ENCODE data around the gene SDC4. TPM values are rescaled to one million over a fixed set of nuclear protein-coding genes. Genes with fewer than 3 reads are reported as not detected.

Gene SDC4
- total and polyA plus RNA-seq, 2 experiments from 2014 or later = 28.5 to 39.9 TPM

DNA sequence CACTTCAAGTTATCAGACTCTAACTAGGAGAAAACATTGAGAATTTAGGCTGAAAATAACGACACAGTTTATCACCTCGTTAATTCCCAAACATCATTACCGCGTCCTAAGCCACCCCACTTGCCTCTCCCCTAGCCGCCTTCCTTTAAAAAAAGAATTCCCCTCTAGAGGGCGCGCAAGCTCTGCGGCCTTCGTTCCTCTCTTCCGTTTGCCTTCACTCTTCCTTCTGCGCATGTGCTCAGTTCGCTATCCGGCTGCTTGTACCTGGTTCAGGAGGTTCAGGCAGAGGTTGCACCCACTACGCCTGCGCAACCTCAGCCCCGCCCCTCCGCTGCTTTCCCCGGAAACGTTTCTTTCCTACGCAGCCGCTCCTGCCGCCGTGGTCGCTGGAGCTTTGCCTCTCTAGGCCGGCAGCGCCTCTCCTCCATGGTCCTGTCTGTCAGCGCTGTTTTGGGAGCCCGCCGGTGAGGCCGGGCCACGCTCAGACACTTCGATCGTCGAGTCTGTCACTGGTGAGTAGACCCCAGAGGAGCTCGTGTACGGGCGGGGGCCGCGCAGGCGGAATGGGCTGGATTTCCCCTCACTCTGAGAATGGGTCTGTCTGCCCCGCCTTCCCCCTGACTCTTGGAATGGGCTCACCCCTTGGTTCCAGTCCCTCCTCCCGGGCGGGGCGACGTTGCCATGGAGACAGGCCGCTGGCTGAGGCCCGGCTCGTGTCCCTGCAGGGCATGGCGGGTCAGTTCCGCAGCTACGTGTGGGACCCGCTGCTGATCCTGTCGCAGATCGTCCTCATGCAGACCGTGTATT is 14.8 kb upstream of the SDC4 start, which contains the start of gene SYS1 (continued):
- TF ChIP-seq CTCF (conservative IDR thresholded peaks at IDR 0.05; ENCODE audit: low read depth in 2 of 2) (peak; percentile 85 to 95), EZH2phosphoT487 (IDR thresholded peaks at IDR 0.05; ENCODE audit: unreplicated experiment) (no peak), ZNF331 (CRISPR knock-in tag; IDR thresholded peaks at IDR 0.05; ENCODE audit: low read depth) (no peak), NANOG (IDR thresholded peaks at IDR 0.05; ENCODE audit: borderline replicate concordance) (no peak)
- TF ChIP-seq, protein P1, sequence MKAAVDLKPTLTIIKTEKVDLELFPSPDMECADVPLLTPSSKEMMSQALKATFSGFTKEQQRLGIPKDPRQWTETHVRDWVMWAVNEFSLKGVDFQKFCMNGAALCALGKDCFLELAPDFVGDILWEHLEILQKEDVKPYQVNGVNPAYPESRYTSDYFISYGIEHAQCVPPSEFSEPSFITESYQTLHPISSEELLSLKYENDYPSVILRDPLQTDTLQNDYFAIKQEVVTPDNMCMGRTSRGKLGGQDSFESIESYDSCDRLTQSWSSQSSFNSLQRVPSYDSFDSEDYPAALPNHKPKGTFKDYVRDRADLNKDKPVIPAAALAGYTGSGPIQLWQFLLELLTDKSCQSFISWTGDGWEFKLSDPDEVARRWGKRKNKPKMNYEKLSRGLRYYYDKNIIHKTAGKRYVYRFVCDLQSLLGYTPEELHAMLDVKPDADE (IDR thresholded peaks at IDR 0.05) = peak; percentile 87; the same call in 1 of the 2 replicates

DNA sequence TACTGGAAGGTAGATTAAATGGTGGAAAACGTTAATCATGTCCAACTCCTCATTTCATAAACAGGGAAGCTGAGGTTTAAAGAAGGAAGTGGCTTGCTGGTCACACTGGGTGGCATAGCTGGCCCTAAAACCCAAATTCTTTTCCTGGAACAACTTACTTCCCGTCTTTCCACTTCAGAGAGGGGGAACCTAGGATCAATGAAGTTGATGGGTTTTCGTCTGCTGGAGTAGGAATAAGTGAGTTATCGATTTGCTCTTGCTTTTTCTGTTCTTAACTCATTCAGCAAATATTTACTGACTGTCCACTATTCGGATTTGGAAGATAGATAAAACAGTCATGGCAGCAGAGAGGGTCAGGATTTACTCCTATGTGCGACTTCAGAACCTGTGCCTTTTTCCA is 13.6 kb upstream of the SDC4 start:
- H3K79me2 ChIP-seq (replicated peaks; ENCODE audit: insufficient read depth) = peaks cover 14% of the 10 kb centered on the region
- H3K27ac ChIP-seq (ENCODE audit: low read depth) = no peak overlapping the region
- H3K9me2 ChIP-seq (ENCODE audit: insufficient read depth) = no peaks in the 10 kb centered on the region
- ATAC-seq (no peak), DNase-seq (ENCODE audit: low spot score) (no peak)
- no peaks in the 10 kb centered on the region for H3K9me3 Mint-ChIP-seq
- H2AFZ ChIP-seq = no peak overlapping the region
- no peaks in the 10 kb centered on the region for H3K27me3 ChIP-seq (ENCODE audit: insufficient read depth)
- peaks cover 7% of the 10 kb centered on the region for H3K27me3 Mint-ChIP-seq (ENCODE audit: insufficient read depth, low read depth, poor library complexity)
- H3K4me1 ChIP-seq (ENCODE audit: insufficient read depth) = peaks cover 17% of the 10 kb centered on the region
- H3K36me3 ChIP-seq (ENCODE audit: insufficient read depth) = no peaks in the 10 kb centered on the region
- H3K4me3 ChIP-seq = no peak overlapping the region
- peaks cover 28% of the 10 kb centered on the region for H3K4me1 Mint-ChIP-seq
- peaks cover 4% of the 10 kb centered on the region; the same call in 2 of the 3 replicates for H3K36me3 Mint-ChIP-seq (ENCODE audit: low read depth)
- 0 out of 2 replicates have a peak, but pooled peaks cover 9% of the 10 kb centered on the region for H4K20me1 ChIP-seq (replicated peaks; ENCODE audit: insufficient read depth)
- no peak overlapping the region for H3K4me3 Mint-ChIP-seq
- H3K4me2 ChIP-seq = no peak overlapping the region
- no peaks in the 10 kb centered on the region for H3F3A ChIP-seq (replicated peaks; ENCODE audit: low read depth)
- no peak overlapping the region for H3K27ac Mint-ChIP-seq
- TF ChIP-seq CTCF (conservative IDR thresholded peaks at IDR 0.05; ENCODE audit: low read depth in 2 of 2) (no peak), POLR2AphosphoS5 (IDR thresholded peaks at IDR 0.05; ENCODE audit: low read depth) (no peak), ZNF331 (CRISPR knock-in tag; IDR thresholded peaks at IDR 0.05; ENCODE audit: low read depth) (no peak)
- TF ChIP-seq, protein P2, sequence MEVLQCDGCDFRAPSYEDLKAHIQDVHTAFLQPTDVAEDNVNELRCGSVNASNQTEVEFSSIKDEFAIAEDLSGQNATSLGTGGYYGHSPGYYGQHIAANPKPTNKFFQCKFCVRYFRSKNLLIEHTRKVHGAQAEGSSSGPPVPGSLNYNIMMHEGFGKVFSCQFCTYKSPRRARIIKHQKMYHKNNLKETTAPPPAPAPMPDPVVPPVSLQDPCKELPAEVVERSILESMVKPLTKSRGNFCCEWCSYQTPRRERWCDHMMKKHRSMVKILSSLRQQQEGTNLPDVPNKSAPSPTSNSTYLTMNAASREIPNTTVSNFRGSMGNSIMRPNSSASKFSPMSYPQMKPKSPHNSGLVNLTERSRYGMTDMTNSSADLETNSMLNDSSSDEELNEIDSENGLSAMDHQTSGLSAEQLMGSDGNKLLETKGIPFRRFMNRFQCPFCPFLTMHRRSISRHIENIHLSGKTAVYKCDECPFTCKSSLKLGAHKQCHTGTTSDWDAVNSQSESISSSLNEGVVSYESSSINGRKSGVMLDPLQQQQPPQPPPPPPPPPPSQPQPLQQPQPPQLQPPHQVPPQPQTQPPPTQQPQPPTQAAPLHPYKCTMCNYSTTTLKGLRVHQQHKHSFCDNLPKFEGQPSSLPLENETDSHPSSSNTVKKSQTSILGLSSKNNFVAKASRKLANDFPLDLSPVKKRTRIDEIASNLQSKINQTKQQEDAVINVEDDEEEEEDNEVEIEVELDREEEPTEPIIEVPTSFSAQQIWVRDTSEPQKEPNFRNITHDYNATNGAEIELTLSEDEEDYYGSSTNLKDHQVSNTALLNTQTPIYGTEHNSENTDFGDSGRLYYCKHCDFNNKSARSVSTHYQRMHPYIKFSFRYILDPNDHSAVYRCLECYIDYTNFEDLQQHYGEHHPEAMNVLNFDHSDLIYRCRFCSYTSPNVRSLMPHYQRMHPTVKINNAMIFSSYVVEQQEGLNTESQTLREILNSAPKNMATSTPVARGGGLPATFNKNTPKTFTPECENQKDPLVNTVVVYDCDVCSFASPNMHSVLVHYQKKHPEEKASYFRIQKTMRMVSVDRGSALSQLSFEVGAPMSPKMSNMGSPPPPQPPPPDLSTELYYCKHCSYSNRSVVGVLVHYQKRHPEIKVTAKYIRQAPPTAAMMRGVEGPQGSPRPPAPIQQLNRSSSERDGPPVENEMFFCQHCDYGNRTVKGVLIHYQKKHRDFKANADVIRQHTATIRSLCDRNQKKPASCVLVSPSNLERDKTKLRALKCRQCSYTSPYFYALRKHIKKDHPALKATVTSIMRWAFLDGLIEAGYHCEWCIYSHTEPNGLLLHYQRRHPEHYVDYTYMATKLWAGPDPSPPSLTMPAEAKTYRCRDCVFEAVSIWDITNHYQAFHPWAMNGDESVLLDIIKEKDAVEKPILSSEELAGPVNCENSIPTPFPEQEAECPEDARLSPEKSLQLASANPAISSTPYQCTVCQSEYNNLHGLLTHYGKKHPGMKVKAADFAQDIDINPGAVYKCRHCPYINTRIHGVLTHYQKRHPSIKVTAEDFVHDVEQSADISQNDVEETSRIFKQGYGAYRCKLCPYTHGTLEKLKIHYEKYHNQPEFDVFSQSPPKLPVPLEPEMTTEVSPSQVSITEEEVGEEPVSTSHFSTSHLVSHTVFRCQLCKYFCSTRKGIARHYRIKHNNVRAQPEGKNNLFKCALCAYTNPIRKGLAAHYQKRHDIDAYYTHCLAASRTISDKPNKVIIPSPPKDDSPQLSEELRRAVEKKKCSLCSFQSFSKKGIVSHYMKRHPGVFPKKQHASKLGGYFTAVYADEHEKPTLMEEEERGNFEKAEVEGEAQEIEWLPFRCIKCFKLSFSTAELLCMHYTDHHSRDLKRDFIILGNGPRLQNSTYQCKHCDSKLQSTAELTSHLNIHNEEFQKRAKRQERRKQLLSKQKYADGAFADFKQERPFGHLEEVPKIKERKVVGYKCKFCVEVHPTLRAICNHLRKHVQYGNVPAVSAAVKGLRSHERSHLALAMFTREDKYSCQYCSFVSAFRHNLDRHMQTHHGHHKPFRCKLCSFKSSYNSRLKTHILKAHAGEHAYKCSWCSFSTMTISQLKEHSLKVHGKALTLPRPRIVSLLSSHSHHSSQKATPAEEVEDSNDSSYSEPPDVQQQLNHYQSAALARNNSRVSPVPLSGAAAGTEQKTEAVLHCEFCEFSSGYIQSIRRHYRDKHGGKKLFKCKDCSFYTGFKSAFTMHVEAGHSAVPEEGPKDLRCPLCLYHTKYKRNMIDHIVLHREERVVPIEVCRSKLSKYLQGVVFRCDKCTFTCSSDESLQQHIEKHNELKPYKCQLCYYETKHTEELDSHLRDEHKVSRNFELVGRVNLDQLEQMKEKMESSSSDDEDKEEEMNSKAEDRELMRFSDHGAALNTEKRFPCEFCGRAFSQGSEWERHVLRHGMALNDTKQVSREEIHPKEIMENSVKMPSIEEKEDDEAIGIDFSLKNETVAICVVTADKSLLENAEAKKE (CRISPR knock-in tag; IDR thresholded peaks at IDR 0.05) = no peak
- TF ChIP-seq, protein P3, sequence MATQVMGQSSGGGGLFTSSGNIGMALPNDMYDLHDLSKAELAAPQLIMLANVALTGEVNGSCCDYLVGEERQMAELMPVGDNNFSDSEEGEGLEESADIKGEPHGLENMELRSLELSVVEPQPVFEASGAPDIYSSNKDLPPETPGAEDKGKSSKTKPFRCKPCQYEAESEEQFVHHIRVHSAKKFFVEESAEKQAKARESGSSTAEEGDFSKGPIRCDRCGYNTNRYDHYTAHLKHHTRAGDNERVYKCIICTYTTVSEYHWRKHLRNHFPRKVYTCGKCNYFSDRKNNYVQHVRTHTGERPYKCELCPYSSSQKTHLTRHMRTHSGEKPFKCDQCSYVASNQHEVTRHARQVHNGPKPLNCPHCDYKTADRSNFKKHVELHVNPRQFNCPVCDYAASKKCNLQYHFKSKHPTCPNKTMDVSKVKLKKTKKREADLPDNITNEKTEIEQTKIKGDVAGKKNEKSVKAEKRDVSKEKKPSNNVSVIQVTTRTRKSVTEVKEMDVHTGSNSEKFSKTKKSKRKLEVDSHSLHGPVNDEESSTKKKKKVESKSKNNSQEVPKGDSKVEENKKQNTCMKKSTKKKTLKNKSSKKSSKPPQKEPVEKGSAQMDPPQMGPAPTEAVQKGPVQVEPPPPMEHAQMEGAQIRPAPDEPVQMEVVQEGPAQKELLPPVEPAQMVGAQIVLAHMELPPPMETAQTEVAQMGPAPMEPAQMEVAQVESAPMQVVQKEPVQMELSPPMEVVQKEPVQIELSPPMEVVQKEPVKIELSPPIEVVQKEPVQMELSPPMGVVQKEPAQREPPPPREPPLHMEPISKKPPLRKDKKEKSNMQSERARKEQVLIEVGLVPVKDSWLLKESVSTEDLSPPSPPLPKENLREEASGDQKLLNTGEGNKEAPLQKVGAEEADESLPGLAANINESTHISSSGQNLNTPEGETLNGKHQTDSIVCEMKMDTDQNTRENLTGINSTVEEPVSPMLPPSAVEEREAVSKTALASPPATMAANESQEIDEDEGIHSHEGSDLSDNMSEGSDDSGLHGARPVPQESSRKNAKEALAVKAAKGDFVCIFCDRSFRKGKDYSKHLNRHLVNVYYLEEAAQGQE (IDR thresholded peaks at IDR 0.05; ENCODE audit: unreplicated experiment) = no peak
